DMS53 (cell line): Measurements from ENCODE around the gene ZNF827.
"Not testable (repeated sequence)": the region's sequence is repeated elsewhere in the genome, so short reads cannot be mapped to it uniquely, and the experiment has no call there.

Experiments used
- DNase-seq: peaks from one replicate; lab custom pipeline; 2025; lab: John Stamatoyannopoulos, UW

ZNF827 gene

DNA sequence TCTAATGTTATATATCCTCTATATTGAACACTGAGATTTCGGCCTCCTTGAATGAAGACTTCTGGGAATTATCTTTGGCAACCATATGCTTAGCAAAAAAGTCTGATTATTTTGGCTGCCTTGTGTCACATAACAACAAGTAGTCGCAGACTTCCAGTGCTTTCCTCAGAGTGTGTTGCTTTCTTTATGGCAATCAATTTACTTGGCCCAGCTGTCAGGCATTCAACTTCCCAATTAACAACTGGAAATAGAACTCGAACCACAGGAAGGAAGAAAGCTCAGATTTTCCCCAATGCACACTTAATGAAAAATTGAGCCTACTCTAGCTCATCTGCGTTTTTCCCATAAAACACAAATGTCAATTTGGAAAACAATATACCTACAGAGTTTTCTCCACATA is 71.6 kb downstream of the ZNF827 start:
- DNase-seq, result no peak

DNA sequence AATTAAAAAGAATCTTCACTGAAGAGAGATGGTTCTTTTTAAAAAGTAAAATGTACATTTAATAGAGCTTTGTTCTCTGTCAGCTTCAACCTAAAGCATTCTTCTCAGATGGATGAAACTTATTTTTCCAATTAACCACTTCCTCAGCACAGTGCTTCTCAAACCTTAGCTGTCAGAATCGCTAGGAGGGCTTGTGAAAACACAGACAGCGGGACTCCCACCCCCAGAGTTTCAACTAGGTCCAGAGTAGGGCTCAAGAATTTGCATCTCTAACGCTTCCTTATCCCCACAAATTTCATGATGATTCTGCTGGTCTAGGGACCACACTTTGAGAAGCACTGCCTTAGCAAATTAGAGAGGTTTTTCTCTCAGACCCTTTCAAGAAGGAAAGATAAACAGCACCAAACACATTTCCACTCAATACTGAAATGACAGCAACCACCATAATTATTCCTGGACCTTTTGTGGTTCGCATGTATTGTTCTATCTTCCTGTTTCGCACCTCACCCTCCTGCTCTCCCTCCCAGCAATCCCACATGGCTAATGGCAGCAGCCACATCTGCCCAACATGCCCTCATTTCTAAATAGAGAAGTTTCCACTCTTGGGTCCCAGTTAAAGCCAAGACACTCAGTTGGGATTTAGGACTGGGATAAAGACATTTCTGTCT is 73.2 kb downstream of the ZNF827 start:
- DNase-seq, result no peak

DNA sequence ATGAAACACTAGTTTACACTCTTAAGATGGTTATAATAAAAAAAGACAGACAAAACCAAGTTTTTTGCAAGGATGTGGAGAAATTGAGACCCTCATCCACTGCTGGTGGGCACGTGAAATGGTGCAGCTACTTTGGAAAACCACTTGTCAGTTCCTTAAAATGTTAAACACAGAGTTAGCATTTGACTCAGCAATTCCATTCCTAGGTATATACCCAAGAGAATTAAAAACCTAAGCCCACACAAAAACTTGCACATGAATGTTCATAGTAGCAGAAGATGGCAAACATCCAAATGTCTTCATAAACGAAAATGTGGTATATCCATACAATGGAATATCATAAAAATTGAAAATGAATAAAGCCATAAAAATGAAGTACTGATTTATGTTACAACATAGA is 75.4 kb downstream of the ZNF827 start:
- no peak for DNase-seq

DNA sequence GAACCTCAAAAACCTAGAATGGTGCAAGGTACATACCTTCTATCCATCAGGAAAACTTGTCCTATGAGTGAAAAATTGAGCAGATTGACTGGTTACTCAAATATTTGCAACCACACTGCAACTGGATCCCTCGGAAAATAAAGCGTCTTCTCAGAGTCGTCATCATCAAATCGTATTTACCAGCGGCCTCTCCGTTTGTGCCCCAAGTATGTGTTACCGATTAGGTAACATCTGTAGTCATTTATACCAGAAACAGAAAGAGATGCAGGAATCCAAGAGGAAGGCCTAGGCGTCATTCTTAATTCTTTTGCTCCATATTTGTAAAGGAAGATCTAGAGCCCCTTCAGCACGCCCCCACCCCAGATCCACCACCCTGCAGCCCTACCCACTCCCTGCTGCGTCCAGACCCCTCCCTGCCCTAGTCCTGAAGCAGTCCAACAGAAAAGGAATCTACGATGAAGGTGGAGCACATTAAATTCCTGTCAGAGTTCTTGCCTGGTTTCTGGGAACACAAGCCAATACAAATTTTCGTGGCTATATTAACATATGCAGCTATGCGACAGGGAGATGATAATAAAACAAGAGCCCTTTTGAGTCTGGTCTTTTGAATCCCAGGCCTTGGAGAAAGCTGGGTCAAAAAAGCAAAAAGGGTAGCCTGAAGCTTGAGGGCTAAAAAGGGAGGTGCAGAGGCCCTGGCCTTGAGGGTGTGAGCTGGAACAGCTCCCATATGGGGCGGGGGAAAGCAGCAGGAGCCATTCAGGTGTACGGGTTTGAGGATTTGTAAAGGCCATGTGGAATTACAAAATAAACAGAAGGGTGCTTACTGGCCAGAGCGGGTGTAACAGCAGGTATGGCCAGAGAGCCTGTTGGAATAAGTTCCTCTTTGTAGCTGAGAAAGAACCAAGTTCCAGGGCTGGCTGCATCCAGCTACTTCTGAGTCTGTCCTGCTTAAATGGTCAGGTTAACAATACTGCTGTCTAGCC is 77.0 kb downstream of the ZNF827 start:
- no peak for DNase-seq

DNA sequence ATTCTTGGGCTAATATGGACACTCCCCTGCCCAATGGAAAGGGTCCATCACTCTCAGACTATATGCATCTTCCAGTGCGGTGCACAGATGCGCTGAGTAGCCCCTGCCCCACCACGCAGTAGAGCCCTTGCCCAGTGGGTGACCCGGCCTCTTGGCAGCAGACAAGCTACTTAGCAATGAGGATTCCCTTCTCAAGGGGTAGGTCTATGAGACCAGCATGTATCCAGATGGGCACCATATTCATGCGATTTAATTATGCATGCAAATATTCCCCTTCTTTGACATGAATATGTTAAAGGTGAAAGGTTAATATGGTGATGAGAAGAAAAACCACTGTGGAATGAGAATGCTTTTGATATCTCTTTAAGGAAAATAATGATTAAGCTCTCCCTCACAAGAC is 77.7 kb downstream of the ZNF827 start:
- no peak for DNase-seq

DNA sequence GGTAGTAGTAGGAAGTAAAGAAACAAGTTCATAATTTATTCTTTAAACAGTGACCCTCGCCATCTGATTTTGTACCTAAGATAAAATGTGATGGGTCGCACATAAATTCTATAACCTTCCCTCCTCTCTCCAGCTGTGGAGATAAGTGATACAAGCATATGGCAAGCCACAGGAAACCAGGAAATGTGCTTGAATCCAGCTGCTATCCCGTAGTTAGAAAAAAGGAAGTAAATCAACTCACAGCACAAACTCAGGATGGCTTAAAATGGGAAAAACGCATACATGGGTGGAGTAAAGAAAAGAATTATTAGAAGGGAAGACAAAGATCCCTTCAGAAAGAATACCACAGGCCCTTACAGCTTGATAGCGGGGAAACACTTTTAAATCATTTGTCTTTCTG is 78.2 kb downstream of the ZNF827 start:
- no peak for DNase-seq

DNA sequence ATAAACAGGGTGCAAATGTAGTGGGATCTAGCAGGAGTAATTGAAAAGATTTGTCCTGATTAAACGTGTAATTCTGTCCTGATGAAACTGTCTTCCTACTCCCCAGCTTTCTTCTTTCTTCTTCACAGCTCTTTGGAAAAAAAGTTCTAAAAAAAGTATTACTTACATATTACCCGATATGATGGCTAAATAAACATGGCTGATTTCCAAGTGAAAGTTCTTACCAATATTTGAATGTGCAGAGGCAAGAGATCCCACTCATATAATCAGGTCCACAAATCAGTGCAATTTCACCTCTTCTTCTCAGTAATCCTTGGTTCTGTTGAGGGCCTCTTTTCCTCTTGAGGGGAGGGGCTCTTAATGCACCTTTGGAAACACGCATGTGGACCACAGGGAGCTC is 78.7 kb downstream of the ZNF827 start:
- DNase-seq, result no peak

DNA sequence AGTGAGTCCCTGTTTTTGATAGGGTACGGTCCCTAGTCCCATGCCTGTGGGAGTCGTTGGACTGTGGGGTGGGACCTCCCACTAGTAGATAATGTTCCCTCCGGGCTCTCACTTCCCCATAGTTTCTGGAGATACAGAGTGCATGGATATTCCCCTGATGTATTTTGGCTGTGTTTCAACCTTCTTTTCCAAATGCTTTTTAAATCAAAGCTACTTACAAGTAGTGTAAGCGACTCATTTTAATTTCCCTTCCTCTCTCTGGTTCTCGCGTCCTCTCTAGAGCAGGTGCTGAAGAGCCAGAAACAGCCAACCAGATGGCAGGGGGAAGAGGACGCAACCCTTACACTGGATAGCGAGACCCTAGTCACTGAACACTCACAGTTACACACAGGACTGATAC is 79.2 kb downstream of the ZNF827 start:
- no peak for DNase-seq

DNA sequence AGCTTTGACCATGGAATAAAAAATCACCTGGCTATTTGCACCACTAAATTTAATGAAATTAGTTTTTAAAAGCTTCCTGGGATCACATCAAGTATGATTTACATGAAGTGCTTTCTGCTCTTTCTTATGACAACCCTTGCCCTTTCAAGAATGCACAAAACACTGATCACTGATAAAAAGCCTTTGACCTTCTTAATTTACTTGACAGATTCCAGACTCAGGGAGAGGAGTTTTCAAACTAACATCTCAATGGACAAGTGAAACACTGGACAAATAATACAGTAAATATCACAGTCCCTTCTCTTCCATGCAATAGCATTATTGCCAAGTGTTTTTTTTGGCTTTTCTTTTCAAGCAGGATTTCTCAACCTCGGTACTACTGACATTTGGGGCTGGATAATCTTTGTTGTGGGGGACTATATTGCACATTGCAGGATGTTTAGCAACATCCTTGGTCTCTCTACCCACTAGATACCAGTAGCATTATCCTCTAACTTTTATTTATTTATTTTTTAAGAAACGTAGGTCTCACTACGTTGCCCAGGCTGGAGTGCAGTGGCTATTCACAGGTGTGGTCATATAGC is 86.3 kb downstream of the ZNF827 start:
- no peak for DNase-seq

DNA sequence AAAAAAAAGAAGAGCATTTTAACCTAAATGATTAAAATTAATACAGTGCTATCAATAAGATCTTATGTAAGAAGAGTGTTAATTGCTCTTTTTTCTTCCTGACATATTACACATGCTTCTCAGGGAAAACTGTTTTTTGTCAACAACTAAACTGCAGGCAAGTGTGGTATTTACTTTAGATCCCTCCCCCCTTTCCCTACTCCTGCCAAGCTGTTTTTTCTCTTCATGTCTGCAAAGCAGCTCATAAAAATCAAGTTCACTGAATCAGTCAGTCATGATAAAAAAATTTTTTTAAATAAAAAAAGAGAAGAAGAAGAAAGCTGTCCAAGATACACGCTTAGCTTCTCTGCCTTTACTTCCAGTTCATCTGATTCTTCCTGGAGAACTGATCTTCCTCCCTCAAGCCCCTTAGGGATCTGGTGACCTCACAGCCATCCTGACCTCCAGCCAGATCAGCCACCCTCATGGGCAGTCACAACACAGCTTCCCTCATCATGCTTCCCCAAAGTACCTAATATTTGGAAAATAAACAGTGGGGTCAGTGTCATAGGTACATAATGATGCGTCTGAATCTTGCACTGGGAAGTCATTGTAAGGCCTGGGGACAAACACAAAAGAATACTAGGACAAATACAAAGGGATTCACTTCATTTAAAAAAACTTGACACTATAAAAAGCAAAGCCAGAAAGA is 87.0 kb downstream of the ZNF827 start:
- no peak for DNase-seq

DNA sequence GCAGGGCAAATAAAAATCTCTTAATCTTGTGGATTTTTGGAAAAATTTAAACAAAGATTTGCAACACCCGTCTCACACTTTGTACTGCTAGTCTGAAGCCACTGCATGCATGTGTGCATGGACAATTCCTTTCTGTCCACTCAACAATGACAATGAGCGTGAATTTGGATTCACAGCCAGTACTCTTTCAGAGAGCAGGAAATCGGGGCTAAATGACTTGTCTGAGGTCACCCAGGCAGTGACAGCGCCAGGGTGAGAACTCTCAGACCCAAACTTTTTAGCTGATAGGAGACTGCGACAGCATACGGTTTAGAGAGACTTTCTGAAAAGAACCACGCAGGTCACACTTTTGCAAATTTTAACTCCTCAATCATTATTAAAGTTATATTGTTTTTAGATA is 90.9 kb downstream of the ZNF827 start:
- no peak for DNase-seq

DNA sequence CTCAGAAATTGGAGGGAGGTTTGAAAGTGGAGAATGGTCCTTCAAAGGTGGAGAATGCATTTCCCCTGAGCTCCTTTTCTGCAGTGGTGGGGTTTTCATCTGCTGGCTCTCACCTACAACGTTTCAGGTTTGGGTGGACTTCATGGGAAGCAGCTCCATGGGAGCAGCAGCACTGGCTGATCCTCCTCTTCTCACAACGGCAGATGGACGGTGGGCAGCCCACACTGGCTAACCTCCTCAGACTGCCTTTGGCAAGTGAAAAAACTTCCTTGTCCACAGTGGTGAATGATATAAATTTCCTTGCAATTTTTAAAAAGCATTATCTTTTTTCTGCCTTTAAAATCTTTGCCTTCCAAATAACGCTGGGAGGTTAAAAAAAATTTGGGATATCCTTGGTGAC is 93.5 kb downstream of the ZNF827 start:
- DNase-seq, result no peak

DNA sequence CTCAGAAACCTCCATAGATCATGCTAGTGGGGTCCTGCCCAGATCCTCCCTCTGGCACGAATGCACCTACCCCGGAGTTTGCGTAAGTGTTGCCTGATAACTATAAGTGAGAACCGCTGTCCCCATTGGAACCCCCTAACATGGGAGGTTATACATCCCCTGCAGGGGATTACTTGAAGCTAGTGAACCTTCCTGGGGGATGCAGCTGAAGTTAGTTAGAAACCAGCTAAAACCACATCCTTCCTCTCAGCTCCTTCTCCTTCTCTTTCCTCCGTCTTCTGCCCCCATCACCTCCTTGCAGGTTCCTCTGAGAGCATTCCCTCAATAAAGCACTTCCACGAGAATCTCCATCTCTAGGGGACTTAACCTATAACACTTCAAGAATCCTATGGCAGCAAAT is 95.0 kb downstream of the ZNF827 start:
- DNase-seq, result no peak

DNA sequence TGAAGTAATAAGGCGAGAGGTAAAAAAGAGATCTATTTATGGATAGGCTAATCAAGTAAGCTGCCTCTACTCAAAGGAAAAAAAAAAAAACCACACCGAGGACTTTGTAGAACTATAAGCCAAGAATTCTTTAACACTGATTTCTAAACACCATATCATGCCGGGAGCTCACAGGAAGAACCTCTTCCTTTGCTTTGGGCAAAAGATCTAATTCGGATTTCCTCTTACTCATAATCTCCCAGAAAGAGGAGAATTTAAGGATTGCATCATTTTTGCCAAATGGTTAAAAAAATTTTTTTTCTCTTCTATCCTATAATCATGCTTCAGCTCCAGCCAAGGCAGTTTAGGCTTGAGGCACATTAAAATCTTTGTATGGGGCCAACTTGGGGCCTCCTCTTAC is 95.5 kb downstream of the ZNF827 start:
- DNase-seq, result no peak

DNA sequence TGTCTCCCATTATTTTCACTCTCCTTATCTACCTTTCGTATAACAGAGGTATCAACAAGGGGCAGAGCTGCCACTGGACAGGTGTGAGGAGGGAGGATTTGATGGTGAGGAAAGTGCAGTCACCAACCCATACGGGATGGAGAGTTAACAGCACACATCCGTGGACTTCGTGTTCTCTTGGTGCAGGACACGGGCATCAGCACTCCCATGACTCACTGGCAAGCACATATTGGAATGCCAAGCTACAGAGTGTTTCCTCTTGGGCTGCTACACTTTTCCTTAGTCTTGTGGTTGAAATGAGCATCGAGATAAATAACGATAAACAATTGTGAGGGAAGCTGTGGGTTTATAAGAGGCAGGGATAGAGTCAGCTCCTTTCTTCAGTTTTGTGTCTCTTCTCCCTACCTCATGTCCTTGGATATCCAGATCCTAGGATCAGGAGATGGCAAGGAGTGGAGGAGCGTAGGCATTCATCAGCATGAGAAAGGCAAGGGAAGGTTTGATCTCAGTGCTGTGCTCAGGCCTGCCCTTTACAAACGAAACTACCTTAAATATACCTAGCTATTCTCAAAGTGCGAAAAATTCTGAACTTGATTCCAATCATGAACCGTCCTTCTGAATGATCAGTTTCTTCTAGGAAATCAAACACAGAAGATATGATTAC is 96.3 kb downstream of the ZNF827 start:
- DNase-seq, result no peak

DNA sequence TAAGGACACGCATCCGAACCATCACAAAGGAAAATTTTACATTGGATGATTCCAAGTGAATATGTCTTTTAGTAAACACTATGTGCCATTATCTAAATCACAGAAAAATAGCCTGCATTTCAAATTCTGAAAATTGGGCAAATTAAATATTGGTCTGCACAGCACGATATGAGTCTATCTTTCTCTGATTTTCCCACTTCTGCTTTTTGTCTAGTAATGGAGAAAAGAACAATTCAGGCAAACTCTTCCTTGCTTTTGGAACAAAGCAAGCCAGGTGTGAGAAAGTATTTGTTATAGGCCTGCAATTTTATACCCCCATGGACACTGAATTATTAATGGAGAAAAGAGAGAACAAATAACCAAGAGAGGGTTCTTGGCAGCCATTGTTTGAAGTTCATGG is 97.8 kb downstream of the ZNF827 start:
- no peak for DNase-seq

DNA sequence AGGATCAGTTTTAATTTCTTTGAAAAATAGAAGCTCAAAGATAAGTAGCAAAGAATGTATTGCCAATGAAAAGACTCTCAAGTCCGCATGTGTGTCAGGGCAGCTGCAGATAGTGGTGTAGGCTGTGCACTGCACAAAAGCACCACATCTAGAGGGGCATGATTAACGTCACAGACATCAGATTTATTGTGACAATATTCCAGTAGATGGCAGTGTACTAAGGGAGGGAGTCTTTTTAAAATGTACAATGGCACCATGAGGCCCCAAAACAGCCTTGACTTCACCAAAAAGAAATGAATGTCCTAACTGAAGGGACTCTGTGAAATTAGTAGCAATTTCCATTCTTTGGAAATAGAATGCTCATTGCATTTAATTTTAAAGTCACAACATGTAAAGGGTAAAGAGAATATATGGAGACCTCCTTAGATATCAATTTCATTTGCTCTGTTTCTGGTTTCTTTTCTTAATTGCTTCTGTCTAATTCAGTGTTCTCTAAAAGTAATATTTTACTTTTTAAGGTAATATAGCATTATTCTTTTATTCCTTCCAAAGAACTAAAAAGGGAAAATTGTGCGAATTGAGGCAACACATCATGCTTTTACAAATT is 98.4 kb downstream of the ZNF827 start:
- peak; percentile 70 for DNase-seq

DNA sequence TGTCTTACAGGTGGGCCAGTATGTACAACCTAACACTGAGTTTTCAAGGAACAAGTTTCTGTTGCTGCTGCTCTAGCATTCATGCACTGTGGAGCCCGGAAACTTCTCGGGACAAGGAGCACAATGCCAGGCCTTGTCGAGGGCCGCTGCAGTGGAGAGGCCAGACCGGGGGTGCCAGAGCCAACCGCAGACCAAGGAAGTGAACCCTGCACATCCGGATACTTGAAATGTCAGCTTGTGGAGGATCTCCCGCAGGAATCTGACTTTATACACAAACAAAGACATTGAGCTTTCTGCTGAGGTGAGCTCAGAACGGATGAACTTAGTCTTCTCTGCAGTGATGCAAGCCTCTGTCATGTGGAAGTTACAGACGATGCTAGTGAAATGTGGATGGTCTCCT is 99.5 kb downstream of the ZNF827 start:
- no peak for DNase-seq

DNA sequence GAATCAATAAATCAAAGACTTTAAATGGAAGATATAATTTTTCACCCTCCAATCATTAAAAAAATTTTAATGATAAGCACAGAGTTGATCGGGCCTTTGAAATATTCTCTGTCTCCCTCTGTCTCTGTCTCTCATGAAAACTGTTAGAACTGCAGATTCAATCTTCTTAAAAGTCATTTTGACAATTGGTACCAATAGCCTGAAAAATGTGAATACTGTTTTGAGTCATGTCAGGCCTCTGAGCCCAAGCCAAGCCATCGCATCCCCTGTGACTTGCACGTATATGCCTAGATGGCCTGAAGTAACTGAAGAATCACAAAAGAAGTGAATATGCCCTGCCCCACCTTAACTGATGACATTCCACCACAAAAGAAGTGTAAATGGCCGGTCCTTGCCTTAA is 106.2 kb downstream of the ZNF827 start:
- not testable (repeated sequence) for DNase-seq

DNA sequence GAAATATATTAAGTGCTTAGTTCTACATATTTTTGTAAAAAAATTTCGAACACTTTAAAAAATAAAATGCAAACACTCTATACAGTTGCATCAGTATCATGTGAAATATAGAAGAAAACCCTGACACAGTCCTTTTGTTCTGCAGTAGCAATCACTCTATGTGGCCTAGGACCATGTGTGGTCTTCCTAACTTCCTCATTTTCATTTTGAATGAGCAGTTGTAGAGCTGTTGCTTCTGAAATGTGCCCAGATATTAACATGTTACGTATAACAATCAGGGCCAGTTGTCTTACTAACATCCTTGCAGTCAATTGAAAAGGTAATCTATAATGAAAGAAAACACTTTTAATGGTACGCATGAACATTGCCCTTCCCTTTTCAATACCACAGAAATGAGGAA is 107.9 kb downstream of the ZNF827 start:
- no peak for DNase-seq

DNA sequence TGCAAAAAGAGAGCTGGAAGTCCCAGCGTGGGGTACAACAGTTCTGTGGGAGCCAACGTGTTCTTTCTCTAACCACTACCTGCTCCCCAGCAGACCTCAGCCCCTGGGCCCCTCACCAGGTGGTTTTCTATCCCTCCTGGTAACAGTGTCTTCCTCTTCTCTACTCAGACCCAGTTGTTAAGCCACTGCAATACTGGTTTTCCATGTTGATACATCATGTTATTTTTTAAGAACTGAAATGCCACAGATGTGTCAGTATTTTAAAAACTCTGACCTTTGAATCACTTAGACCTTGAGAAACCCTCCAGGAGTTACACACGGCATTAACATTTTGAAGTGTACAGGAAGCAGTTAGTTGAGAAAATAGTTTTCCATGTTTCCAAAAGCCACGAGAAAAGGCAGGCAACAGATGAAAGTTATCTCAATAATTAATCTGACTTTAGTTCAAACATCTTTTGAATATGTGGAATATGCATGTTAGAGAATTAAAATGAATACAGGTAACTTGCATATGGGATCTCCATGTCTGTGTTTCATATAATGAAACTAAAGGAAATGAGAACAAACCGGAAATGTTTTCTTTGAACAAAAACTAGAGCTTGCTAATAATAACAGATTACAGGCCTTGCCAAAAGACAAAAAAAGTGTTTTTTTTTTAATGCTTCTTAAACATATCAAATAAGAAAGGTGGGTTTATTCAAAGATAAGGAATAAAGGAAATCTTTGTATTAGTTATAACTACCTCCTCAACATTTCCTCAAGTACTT is 108.8 kb downstream of the ZNF827 start:
- no peak for DNase-seq
